HepG2 (cell line): ENCODE results near the gene LMBRD2. TPM values are rescaled to one million over a fixed set of nuclear protein-coding genes. Genes with fewer than 3 reads are reported as not detected.

Experiments used
- ATAC-seq: fragments of 200-7000 bp; cut with Tn5 transposase; 3 replicates; pipeline ENCODE4 v1.9.1; 2020; ENCODE audit warnings: mild to moderate bottlenecking, moderate library complexity
- BruUV-seq: library from RNA; stranded (reverse); fragments of 400-500 nt; replicated peaks from 2 replicates; lab custom pipeline; 2021; lab: Mats Ljungman, UMichigan
- CTCF ChIA-PET: fragments of 300-600 bp; formaldehyde crosslinking; extraction: SDS; loops from one replicate; lab custom pipeline; 2021; ENCODE audit warnings: low total read pairs, inconsistent platforms, low intra/inter-chr PET ratio; lab: Yijun Ruan, JAX
- POLR2A ChIA-PET: fragments of 350-600 bp; sonication (Branson Sonifier 250); formaldehyde crosslinking; loops from one replicate; lab custom pipeline; 2020; ENCODE audit warnings: antibody characterized with exemption, inconsistent platforms; lab: Yijun Ruan, JAX
- DNase-seq: peaks from one replicate; pipeline ENCODE4 v3.0.0-alpha.2; 2015; ENCODE audit warnings: low spot score
- FAIRE-seq: peaks from 3 replicates; lab custom pipeline; 2011; peaks lifted over from hg19 to GRCh38; lab: Jason Lieb, UNC
- H2AFZ ChIP-seq: one replicate; pipeline ENCODE4 v1.6.1; 2011; ENCODE audit warnings: low read length, inconsistent platforms
- H3K27ac ChIP-seq: fragments of 300-600 bp; 3 replicates; pipeline ENCODE4 v1.8.0; 2011; ENCODE audit warnings: mixed run types, mild to moderate bottlenecking, mixed read lengths, low read length, inconsistent platforms; ENCODE audit not compliant: insufficient read depth; ENCODE audit errors: extremely low read length
- H3K27me3 ChIP-seq, 2 experiments: fragments of 200-600 bp in 1 of 2; 2 replicates in 1 of 2; 3 replicates in 1 of 2; pipeline versions ENCODE4 v1.6.0 to v1.8.0; 2011; ENCODE audit warnings: low read length in 2 of 2, mild to moderate bottlenecking in 2 of 2, moderate library complexity in 2 of 2, inconsistent platforms in 1 of 2; ENCODE audit not compliant: insufficient read depth in 2 of 2, control insufficient read depth in 1 of 2
- H3K36me3 ChIP-seq, 2 experiments: fragments of 200-600 bp in 1 of 2; replicated peaks in 1 of 2; 2 replicates in 1 of 2; 3 replicates in 1 of 2; pipeline versions ENCODE4 v1.5.1 to v1.8.0; 2011; ENCODE audit warnings: low read length in 2 of 2, inconsistent platforms in 1 of 2; ENCODE audit not compliant: insufficient read depth in 2 of 2, control insufficient read depth in 1 of 2
- H3K4me1 ChIP-seq: 2 replicates; pipeline ENCODE4 v1.5.1; 2012; ENCODE audit warnings: low read length, inconsistent platforms; ENCODE audit not compliant: insufficient read depth
- H3K4me2 ChIP-seq: 2 replicates; pipeline ENCODE4 v1.6.0; 2011; ENCODE audit warnings: low read depth, low read length, inconsistent platforms
- H3K4me3 ChIP-seq, 3 experiments: fragments of 200-600 bp in 1 of 3; sonication (generic), shearing (Covaris generic) in 1 of 3; replicated peaks in 1 of 3; 2 replicates each; pipeline ENCODE4 v1.5.1; 2011 to 2016; ENCODE audit warnings: low read length in 3 of 3, inconsistent platforms in 2 of 3, low read depth in 2 of 3, mild to moderate bottlenecking in 2 of 3, control low read depth in 1 of 3, mixed read lengths in 1 of 3; ENCODE audit not compliant: insufficient read depth in 1 of 3
- H3K79me2 ChIP-seq: one replicate; pipeline ENCODE4 v1.6.1; 2011; ENCODE audit warnings: low read length, inconsistent platforms; ENCODE audit not compliant: insufficient read depth
- H3K9ac ChIP-seq: 2 replicates; pipeline ENCODE4 v1.6.0; 2011; ENCODE audit warnings: mild to moderate bottlenecking, low read depth, low read length, inconsistent platforms; ENCODE audit not compliant: insufficient read depth
- H3K9me3 ChIP-seq: 2 replicates; pipeline ENCODE4 v1.5.1; 2012; ENCODE audit warnings: mild to moderate bottlenecking, low read length
- H4K20me1 ChIP-seq: 2 replicates; pipeline ENCODE4 v1.6.0; 2011; ENCODE audit warnings: inconsistent platforms, mild to moderate bottlenecking, low read length, moderate library complexity; ENCODE audit not compliant: insufficient read depth
- ATF1 ChIP-seq: IDR thresholded peaks from 2 replicates; pipeline ENCODE4 v1.6.1; 2016; ENCODE audit warnings: mild to moderate bottlenecking, control low read depth
- DR1 ChIP-seq: sonication (generic); formaldehyde crosslinking; IDR thresholded peaks from 2 replicates; pipeline ENCODE4 v1.8.0; 2021; ENCODE audit warnings: mild to moderate bottlenecking, missing genetic modification reagents, inconsistent platforms
- IKZF4 ChIP-seq: sonication (generic); formaldehyde crosslinking; IDR thresholded peaks from 2 replicates; pipeline ENCODE4 v1.5.1; 2020; ENCODE audit warnings: borderline replicate concordance, mild to moderate bottlenecking, low read depth, missing genetic modification reagents; ENCODE audit errors: not compliant biosample characterization
- KLF6 ChIP-seq: IDR thresholded peaks from 2 replicates; pipeline ENCODE4 v1.8.0; 2016; ENCODE audit warnings: missing biosample characterization, missing genetic modification reagents
- MBNL3 ChIP-seq: fragments of 250-450 bp; sonication (Bioruptor Pico); conservative IDR thresholded peaks from 2 replicates; pipeline ENCODE4 v1.8.0; 2022; ENCODE audit warnings: mild to moderate bottlenecking, inconsistent platforms
- NFE2L1 ChIP-seq: sonication (generic); formaldehyde crosslinking; IDR thresholded peaks from 2 replicates; pipeline ENCODE4 v1.4.0; 2020; ENCODE audit warnings: missing genetic modification reagents, mild to moderate bottlenecking, borderline replicate concordance
- NR2F1 ChIP-seq, 2 experiments: fragments of 450-650 bp in 1 of 2; formaldehyde crosslinking in 1 of 2; IDR thresholded peaks; 2 replicates each; pipeline versions ENCODE4 v1.5.0 to v1.6.1; 2016 to 2020; ENCODE audit warnings: mild to moderate bottlenecking in 1 of 2, missing compliant biosample characterization in 1 of 2, missing genetic modification reagents in 1 of 2, moderate library complexity in 1 of 2
- POLR2G ChIP-seq: fragments of 200-400 bp; formaldehyde crosslinking; IDR thresholded peaks from 2 replicates; pipeline ENCODE4 v1.6.1; 2018; ENCODE audit warnings: mild to moderate bottlenecking, low read depth, low read length, moderate library complexity
- PRPF4 ChIP-seq: fragments of 200-400 bp; formaldehyde crosslinking; IDR thresholded peaks from 2 replicates; pipeline ENCODE4 v1.6.1; 2016; ENCODE audit warnings: low read length, low read depth; ENCODE audit not compliant: poor library complexity, severe bottlenecking
- RAD21 ChIP-seq: fragments of 450-650 bp; formaldehyde crosslinking; IDR thresholded peaks from 2 replicates; pipeline ENCODE4 v1.5.0; 2020; ENCODE audit warnings: mild to moderate bottlenecking
- RBAK ChIP-seq: sonication (generic); formaldehyde crosslinking; IDR thresholded peaks from 2 replicates; pipeline ENCODE4 v1.5.1; 2020; ENCODE audit warnings: mild to moderate bottlenecking, missing genetic modification reagents
- TCF7 ChIP-seq: sonication (generic); IDR thresholded peaks from 2 replicates; pipeline ENCODE4 v1.6.1; 2016; ENCODE audit warnings: antibody characterized with exemption, low read depth
- ZFP62 ChIP-seq: sonication (generic); formaldehyde crosslinking; IDR thresholded peaks from 2 replicates; pipeline ENCODE4 v1.4.0; 2020; ENCODE audit warnings: missing genetic modification reagents
- ZSCAN31 ChIP-seq: sonication (generic); formaldehyde crosslinking; IDR thresholded peaks from 2 replicates; pipeline ENCODE4 v1.5.0; 2020; ENCODE audit warnings: low read depth, mild to moderate bottlenecking, missing genetic modification reagents
- WGBS: methylation state at CpG from one replicate; pipeline ENCODE4 v1.1.6; 2017; ENCODE audit warnings: low lambda C conversion rate; 5-methylcytosine and 5-hydroxymethylcytosine counted together
- in situ Hi-C: cut with HindIII; loops from 2 replicates; pipeline ENCODE4 v1.10.0; 2017; ENCODE audit warnings: low pct_unique_long_range_greater_than_20kb; ENCODE audit not compliant: extremely low pct_ligation_motif_present
- intact Hi-C: fragments of 100-400 bp; cut with micrococcal nuclease; formaldehyde crosslinking; loops from one replicate; pipeline ENCODE4 v1.10.0; 2022; ENCODE audit not compliant: unreplicated experiment
- polyA plus RNA-seq, 8 experiments: library from polyadenylated mRNA; depleted of rRNA in 3 of 8; stranded (reverse) in 7 of 8; unstranded in 1 of 8; fragments of >200 nt; fragmentation: Illumina TruSeq in 4 of 8; extraction: Trizol in 4 of 8; gene quantifications; 2 replicates each; pipeline versions ENCODE4 v1.2.1 to v1.2.3, GENCODE V29; 2011 to 2016; ENCODE audit warnings: low read depth in 4 of 8, missing spikeins in 1 of 8, mixed read lengths in 1 of 8; ENCODE audit not compliant: insufficient read depth in 1 of 8
- total RNA-seq, 5 experiments: library from RNA; depleted of rRNA; stranded (reverse); fragments of >200 nt; fragmentation: Illumina TruSeq; extraction: Trizol; gene quantifications; 2 replicates each; pipeline ENCODE4 v1.2.3, GENCODE V29; 2016; ENCODE audit warnings: low read depth in 1 of 5
- TF ChIP-seq, protein P1 (sequence below): IDR thresholded peaks from 2 replicates; pipeline ENCODE4 v1.6.1; 2016; ENCODE audit warnings: low read depth
- TF ChIP-seq, protein P2 (sequence below): sonication (generic); formaldehyde crosslinking; IDR thresholded peaks from 2 replicates; pipeline ENCODE4 v1.5.0; 2020; ENCODE audit warnings: missing genetic modification reagents
- TF ChIP-seq, protein P3 (sequence below): sonication (generic); formaldehyde crosslinking; IDR thresholded peaks from 2 replicates; pipeline ENCODE4 v1.5.0; 2020; ENCODE audit warnings: missing genetic modification reagents
- TF ChIP-seq, protein P4 (sequence below): sonication (generic); formaldehyde crosslinking; IDR thresholded peaks from 2 replicates; pipeline ENCODE4 v1.9.0; 2021; ENCODE audit warnings: missing genetic modification reagents, mild to moderate bottlenecking, borderline replicate concordance

The LMBRD2 gene
- total and polyA plus RNA-seq, 2 of the 13 experiments (the other 11 are each of a cell fraction or from before 2014, with no cell fraction given): 2.0 to 4.7 TPM

DNA sequence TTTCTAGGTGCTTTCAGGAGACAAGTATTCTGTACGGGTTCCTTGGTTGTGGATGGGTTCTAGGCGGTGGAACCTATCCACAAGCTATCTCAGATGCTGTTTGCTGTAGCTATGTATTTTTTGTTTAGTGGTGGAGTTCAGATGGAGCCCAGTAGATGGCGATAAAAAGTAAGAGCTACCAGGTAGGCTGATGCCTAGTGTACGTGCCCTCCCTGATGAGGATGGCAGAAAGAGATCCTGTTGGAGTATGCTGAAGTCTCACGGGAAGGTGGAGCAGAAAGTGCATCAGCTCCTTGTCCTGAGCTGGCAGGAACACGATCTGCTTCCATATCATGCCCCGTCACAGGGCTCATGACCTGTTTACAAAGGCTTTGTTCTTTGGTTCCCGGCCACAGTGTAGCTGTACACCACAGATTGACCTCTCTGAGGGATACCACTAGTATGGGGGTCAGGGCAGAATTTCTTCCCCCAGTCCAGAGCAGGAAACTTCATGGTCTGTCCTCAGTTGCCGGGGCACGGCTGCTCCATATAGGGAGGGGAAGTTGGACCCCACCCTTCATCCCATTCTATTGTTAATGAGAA, 72.4 kb downstream of the LMBRD2 start (continued):
- TF ChIP-seq IKZF4 (CRISPR knock-in tag) (no peak), PRPF4 (no peak), RAD21 (CRISPR knock-in tag) (peak; percentile 31; the same call in 1 of the 2 replicates), TCF7 (no peak), ATF1 (CRISPR knock-in tag) (no peak), DR1 (CRISPR knock-in tag) (no peak)
- TF ChIP-seq, protein P1, sequence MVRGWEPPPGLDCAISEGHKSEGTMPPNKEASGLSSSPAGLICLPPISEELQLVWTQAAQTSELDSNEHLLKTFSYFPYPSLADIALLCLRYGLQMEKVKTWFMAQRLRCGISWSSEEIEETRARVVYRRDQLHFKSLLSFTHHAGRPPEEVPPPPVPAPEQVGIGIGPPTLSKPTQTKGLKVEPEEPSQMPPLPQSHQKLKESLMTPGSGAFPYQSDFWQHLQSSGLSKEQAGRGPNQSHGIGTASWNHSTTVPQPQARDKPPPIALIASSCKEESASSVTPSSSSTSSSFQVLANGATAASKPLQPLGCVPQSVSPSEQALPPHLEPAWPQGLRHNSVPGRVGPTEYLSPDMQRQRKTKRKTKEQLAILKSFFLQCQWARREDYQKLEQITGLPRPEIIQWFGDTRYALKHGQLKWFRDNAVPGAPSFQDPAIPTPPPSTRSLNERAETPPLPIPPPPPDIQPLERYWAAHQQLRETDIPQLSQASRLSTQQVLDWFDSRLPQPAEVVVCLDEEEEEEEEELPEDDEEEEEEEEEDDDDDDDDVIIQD (CRISPR knock-in tag): no peak
- TF ChIP-seq, protein P2, sequence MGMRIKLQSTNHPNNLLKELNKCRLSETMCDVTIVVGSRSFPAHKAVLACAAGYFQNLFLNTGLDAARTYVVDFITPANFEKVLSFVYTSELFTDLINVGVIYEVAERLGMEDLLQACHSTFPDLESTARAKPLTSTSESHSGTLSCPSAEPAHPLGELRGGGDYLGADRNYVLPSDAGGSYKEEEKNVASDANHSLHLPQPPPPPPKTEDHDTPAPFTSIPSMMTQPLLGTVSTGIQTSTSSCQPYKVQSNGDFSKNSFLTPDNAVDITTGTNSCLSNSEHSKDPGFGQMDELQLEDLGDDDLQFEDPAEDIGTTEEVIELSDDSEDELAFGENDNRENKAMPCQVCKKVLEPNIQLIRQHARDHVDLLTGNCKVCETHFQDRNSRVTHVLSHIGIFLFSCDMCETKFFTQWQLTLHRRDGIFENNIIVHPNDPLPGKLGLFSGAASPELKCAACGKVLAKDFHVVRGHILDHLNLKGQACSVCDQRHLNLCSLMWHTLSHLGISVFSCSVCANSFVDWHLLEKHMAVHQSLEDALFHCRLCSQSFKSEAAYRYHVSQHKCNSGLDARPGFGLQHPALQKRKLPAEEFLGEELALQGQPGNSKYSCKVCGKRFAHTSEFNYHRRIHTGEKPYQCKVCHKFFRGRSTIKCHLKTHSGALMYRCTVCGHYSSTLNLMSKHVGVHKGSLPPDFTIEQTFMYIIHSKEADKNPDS (CRISPR knock-in tag): no peak
- TF ChIP-seq, all 625 proteins: peak for 12

DNA sequence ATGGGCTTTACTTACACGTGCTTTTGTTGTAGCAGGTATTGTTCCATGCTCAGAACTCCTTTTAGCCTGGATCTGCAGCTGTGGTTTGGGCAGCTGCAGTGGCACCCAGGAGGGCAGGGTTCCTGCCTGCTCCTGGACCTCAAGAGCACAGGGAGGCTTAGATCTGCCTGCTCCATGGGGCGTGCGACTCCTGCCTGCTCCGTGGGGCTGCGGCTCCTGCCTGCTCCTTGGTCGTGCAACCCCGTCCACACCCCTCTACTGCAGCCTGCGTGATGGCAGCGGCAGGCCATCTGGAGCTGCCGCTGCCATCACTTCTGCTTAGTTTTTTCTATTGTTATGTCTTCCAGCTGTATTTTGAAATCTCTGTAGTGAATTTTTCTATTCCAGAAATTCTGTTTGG, 73.3 kb downstream of the LMBRD2 start:
- DNase-seq: no peak
- ChIA-PET POLR2A (interaction anchor here (1.2 to 2.0 kb wide), 2 partner anchors 61 to 83 kb away, joined by 4 to 5 read pairs; no protein-coding TSS in a partner anchor), CTCF (interaction anchor here (1.3 kb wide), 1 partner anchor 12 kb away, joined by 3 read pairs; no protein-coding TSS in a partner anchor)
- Histone ChIP-seq H3K4me1 (no peaks in the 10 kb centered on the region), H3K9ac (no peak overlapping the region), H2AFZ (no peak overlapping the region), H3K4me2 (no peak overlapping the region), H3K79me2 (no peaks in the 10 kb centered on the region), H3K4me3 (no peak overlapping the region), H3K27me3 (no peaks in the 10 kb centered on the region), H3K36me3 (no peaks in the 10 kb centered on the region), H4K20me1 (no peaks in the 10 kb centered on the region), H3K9me3 (no peaks in the 10 kb centered on the region), H3K27ac (no peak overlapping the region)
- intact Hi-C loops: loop anchor here (5.0 to 10.0 kb wide), 5 partner anchors 74 to 616 kb away; partner anchors contain the start of genes LMBRD2 and SKP2
- BruUV-seq: no TSS peak
- in situ Hi-C loops: no loop called here
- ATAC-seq: no peak
- WGBS: 22% methylated on average over 9 of the region's 10 CpGs
- no peak for FAIRE-seq
- TF ChIP-seq POLR2G (no peak), NR2F1 (CRISPR knock-in tag; IDR thresholded peaks at IDR 0.05) (no peak), ZFP62 (CRISPR knock-in tag) (no peak), ZSCAN31 (CRISPR knock-in tag) (no peak), KLF6 (CRISPR knock-in tag) (no peak), MBNL3 (CRISPR knock-in tag) (no peak), NFE2L1 (no peak), RBAK (no peak)
- TF ChIP-seq, protein P3, sequence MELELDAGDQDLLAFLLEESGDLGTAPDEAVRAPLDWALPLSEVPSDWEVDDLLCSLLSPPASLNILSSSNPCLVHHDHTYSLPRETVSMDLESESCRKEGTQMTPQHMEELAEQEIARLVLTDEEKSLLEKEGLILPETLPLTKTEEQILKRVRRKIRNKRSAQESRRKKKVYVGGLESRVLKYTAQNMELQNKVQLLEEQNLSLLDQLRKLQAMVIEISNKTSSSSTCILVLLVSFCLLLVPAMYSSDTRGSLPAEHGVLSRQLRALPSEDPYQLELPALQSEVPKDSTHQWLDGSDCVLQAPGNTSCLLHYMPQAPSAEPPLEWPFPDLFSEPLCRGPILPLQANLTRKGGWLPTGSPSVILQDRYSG (CRISPR knock-in tag): no peak
- TF ChIP-seq, protein P4, sequence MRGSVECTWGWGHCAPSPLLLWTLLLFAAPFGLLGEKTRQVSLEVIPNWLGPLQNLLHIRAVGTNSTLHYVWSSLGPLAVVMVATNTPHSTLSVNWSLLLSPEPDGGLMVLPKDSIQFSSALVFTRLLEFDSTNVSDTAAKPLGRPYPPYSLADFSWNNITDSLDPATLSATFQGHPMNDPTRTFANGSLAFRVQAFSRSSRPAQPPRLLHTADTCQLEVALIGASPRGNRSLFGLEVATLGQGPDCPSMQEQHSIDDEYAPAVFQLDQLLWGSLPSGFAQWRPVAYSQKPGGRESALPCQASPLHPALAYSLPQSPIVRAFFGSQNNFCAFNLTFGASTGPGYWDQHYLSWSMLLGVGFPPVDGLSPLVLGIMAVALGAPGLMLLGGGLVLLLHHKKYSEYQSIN (CRISPR knock-in tag): no peak
